B cell (primary cell): Measurements from ENCODE around the gene PGBD5. TPM values are rescaled to one million over a fixed set of nuclear protein-coding genes. Genes with fewer than 3 reads are reported as not detected.
A peak's percentile ranks its signal among the peaks of the same experiment; 100 is the strongest.

Source experiments
- ATAC-seq: fragments of 200-7000 bp; cut with Tn5 transposase; one replicate; pipeline ENCODE4 v1.10.0; 2021; ENCODE audit warnings: low read depth, mild to moderate bottlenecking, moderate number of reproducible peaks, moderate library complexity
- CTCF ChIA-PET: fragments of 350-600 bp; sonication (Branson Sonifier 250); formaldehyde crosslinking; loops from one replicate; lab custom pipeline; 2021; ENCODE audit warnings: antibody characterized with exemption, inconsistent platforms; lab: Charles Lee
- POLR2A ChIA-PET: fragments of 350-600 bp; sonication (Branson Sonifier 250); formaldehyde crosslinking; loops from one replicate; lab custom pipeline; 2021; ENCODE audit warnings: antibody characterized with exemption; lab: Charles Lee
- DNase-seq: peaks from one replicate; pipeline ENCODE4 v3.0.0; 2013
- H2AFZ ChIP-seq: 2 replicates; pipeline ENCODE4 v1.6.1; 2012; ENCODE audit warnings: mild to moderate bottlenecking, low read depth, low read length; ENCODE audit not compliant: insufficient read depth, poor library complexity, severe bottlenecking
- H3K27ac ChIP-seq, 2 donors: 1 replicate in 1 of 2; 2 replicates in 1 of 2; pipeline ENCODE4 v1.5.1; 2012 to 2013; ENCODE audit warnings: low read length in 2 of 2, mild to moderate bottlenecking in 2 of 2, moderate library complexity in 1 of 2
- H3K27me3 ChIP-seq, 4 experiments: fragments of 200-600 bp in 1 of 4; sonication (generic) in 1 of 4; replicated peaks in 1 of 4; 1 replicate in 2 of 4; 2 replicates in 2 of 4; pipeline versions ENCODE4 v1.6.1 to v1.7.0; 2013 to 2016; ENCODE audit warnings: low read length in 3 of 4, mild to moderate bottlenecking in 2 of 4, mixed read lengths in 1 of 4, moderate library complexity in 1 of 4; ENCODE audit not compliant: insufficient read depth in 4 of 4, control insufficient read depth in 3 of 4; ENCODE audit errors: control extremely low read depth in 1 of 4
- H3K36me3 ChIP-seq, 2 experiments: replicated peaks in 1 of 2; 1 replicate in 1 of 2; 2 replicates in 1 of 2; pipeline versions ENCODE4 v1.6.1 to v1.7.1; 2013; ENCODE audit warnings: low read length in 1 of 2; ENCODE audit not compliant: insufficient read depth in 2 of 2, control insufficient read depth in 1 of 2; ENCODE audit errors: control extremely low read depth in 1 of 2, extremely low read depth in 1 of 2
- H3K4me1 ChIP-seq, 2 donors: fragments of 200-600 bp in 1 of 2; sonication (generic) in 1 of 2; 1 replicate in 1 of 2; 2 replicates in 1 of 2; pipeline versions ENCODE4 v1.5.1 to v1.6.1; 2013 to 2017; ENCODE audit warnings: low read length in 2 of 2; ENCODE audit not compliant: control insufficient read depth in 2 of 2, insufficient read depth in 2 of 2
- H3K4me2 ChIP-seq: replicated peaks from 2 replicates; pipeline ENCODE3; 2012; ENCODE audit warnings: mild to moderate bottlenecking, low read depth, low read length; ENCODE audit not compliant: poor library complexity, severe bottlenecking
- H3K4me3 ChIP-seq, 5 experiments: fragments of 200-600 bp in 1 of 5; sonication (generic) in 1 of 5; 1 replicate in 3 of 5; 2 replicates in 2 of 5; pipeline versions ENCODE4 v1.5.1 to v1.7.0; 2011 to 2016; ENCODE audit warnings: low read length in 4 of 5, mild to moderate bottlenecking in 4 of 5, low read depth in 2 of 5, control low read depth in 1 of 5, moderate library complexity in 1 of 5; ENCODE audit not compliant: insufficient read depth in 1 of 5; ENCODE audit errors: control extremely low read depth in 1 of 5, extremely low read depth in 1 of 5
- H3K79me2 ChIP-seq: fragments of 200-600 bp; sonication (generic); one replicate; pipeline ENCODE4 v1.6.0; 2016; ENCODE audit warnings: low read length; ENCODE audit not compliant: control insufficient read depth, insufficient read depth
- H3K9ac ChIP-seq: fragments of 200-600 bp; sonication (generic); 2 replicates; pipeline ENCODE4 v1.6.1; 2017; ENCODE audit warnings: mild to moderate bottlenecking, low read length, moderate library complexity
- H3K9me3 ChIP-seq, 3 donors: one replicate each; pipeline versions ENCODE4 v1.6.1 to v1.7.1; 2013; ENCODE audit warnings: low read length in 2 of 3; ENCODE audit not compliant: control insufficient read depth in 2 of 3, insufficient read depth in 1 of 3; ENCODE audit errors: control extremely low read depth in 1 of 3
- H4K20me1 ChIP-seq: 2 replicates; pipeline ENCODE4 v1.6.0; 2012; ENCODE audit warnings: mild to moderate bottlenecking, low read length; ENCODE audit not compliant: insufficient read depth, control insufficient read depth, poor library complexity, severe bottlenecking
- H3K27ac Mint-ChIP-seq: one replicate; pipeline ENCODE4 v1.8.0; 2021; ENCODE audit warnings: mixed read lengths
- H3K27me3 Mint-ChIP-seq: one replicate; pipeline ENCODE4 v1.8.0; 2021; ENCODE audit warnings: mixed read lengths
- H3K4me1 Mint-ChIP-seq: one replicate; pipeline ENCODE4 v1.8.0; 2021; ENCODE audit warnings: mixed read lengths
- H3K4me3 Mint-ChIP-seq: one replicate; pipeline ENCODE4 v1.8.0; 2021; ENCODE audit warnings: mixed read lengths
- H3K9me3 Mint-ChIP-seq: one replicate; pipeline ENCODE4 v1.8.0; 2022; ENCODE audit warnings: mixed read lengths; ENCODE audit not compliant: insufficient read depth
- CTCF ChIP-seq: fragments of 200-600 bp; IDR thresholded peaks from one replicate; pipeline ENCODE4 v1.8.0; 2022; ENCODE audit warnings: antibody characterized with exemption, mild to moderate bottlenecking
- EZH2 ChIP-seq: IDR thresholded peaks from 2 replicates; pipeline ENCODE4 v1.6.1; 2012; ENCODE audit warnings: borderline replicate concordance, low read depth, mild to moderate bottlenecking, moderate library complexity, low read length; ENCODE audit not compliant: insufficient read depth, poor library complexity, severe bottlenecking
- WGBS: methylation state at CpG from one replicate; pipeline ENCODE4 v1.1.5; 2013; ENCODE audit warnings: missing lambda C conversion rate; ENCODE audit not compliant: insufficient coverage; 5-methylcytosine and 5-hydroxymethylcytosine counted together
- intact Hi-C: fragments of 100-400 bp; cut with micrococcal nuclease; formaldehyde crosslinking; loops from one replicate; pipeline ENCODE4 v1.10.0; 2022
- polyA plus RNA-seq: library from polyadenylated mRNA; depleted of rRNA; stranded (reverse); fragments of >200 nt; gene quantifications from 2 replicates; pipeline ENCODE4 v1.2.3, GENCODE V29; 2012
- total RNA-seq, 2 donors: library from RNA; stranded (reverse); fragments of 120-200 nt in 1 of 2; gene quantifications; 1 replicate in 1 of 2; 2 replicates in 1 of 2; pipeline versions ENCODE4 v1.2.3 to v1.2.4, GENCODE V29; 2013 to 2022

PGBD5 gene
- total and polyA plus RNA-seq, 2 donors (not counting 1 experiment from before 2014, with no cell fraction given), result 0.07 TPM; not detected in 1

- peak; percentile 7 for DNase-seq
- no peak overlapping the region for H3K27ac Mint-ChIP-seq
- ChIA-PET POLR2A (no interaction called here), CTCF (no interaction called here)
- intact Hi-C loops, result no loop called here
- no peaks in the 10 kb centered on the region for H3K79me2 ChIP-seq
- no peak overlapping the region for H2AFZ ChIP-seq
- peaks cover 31% of the 10 kb centered on the region for H3K27me3 Mint-ChIP-seq
- no peak for ATAC-seq
- peaks cover 0 to 5% (median 0%) of the 10 kb centered on the region in 4 experiments for H3K27me3 ChIP-seq
- no peak overlapping the region for H3K4me3 Mint-ChIP-seq
- no peak overlapping the region for H3K27ac ChIP-seq
- peaks cover 0 to 8% of the 10 kb centered on the region in 2 donors for H3K4me1 ChIP-seq
- no CpG with 5 or more reads among the region's 1 CpG for WGBS
- H3K4me2 ChIP-seq, result no peak overlapping the region
- no peaks in the 10 kb centered on the region for H3K9me3 ChIP-seq
- no peaks in the 10 kb centered on the region for H4K20me1 ChIP-seq
- H3K9me3 Mint-ChIP-seq, result no peaks in the 10 kb centered on the region
- no peak overlapping the region for H3K9ac ChIP-seq
- no peaks in the 10 kb centered on the region for H3K36me3 ChIP-seq
- peaks cover 7% of the 10 kb centered on the region for H3K4me1 Mint-ChIP-seq
- H3K4me3 ChIP-seq, result no peak overlapping the region
- TF ChIP-seq EZH2 (no peak), CTCF (no peak)
These were observed 32.4 kb upstream of the PGBD5 start for GRCh38 chr1:230458509-230458908.

GRCh38 chr1:230456478-230456877, 30.3 kb upstream of the PGBD5 start:
- Mint-ChIP-seq H3K9me3 (no peaks in the 10 kb centered on the region), H3K4me3 (no peak overlapping the region), H3K27me3 (peaks cover 30% of the 10 kb centered on the region), H3K27ac (no peak overlapping the region), H3K4me1 (peaks cover 7% of the 10 kb centered on the region)
- ChIA-PET CTCF (interaction anchor here (1.6 kb wide), 1 partner anchor 9 kb away, joined by 3 read pairs; no protein-coding TSS in a partner anchor), POLR2A (no interaction called here)
- ATAC-seq, result no peak
- no peaks in the 10 kb centered on the region for H3K36me3 ChIP-seq
- no peak for DNase-seq
- no peak overlapping the region for H3K4me2 ChIP-seq
- no peak for TF ChIP-seq CTCF
- no peak for TF ChIP-seq EZH2
- H3K9me3 ChIP-seq, result no peaks in the 10 kb centered on the region
- no peak overlapping the region for H3K4me3 ChIP-seq
- no peaks in the 10 kb centered on the region for H3K79me2 ChIP-seq
- no peak overlapping the region for H2AFZ ChIP-seq
- WGBS, result 86% methylated on average over 7 of the region's 9 CpGs
- H3K27ac ChIP-seq, result no peak overlapping the region
- peaks cover 0 to 5% (median 0%) of the 10 kb centered on the region in 4 experiments for H3K27me3 ChIP-seq
- H3K4me1 ChIP-seq, result peaks cover 0 to 11% of the 10 kb centered on the region in 2 donors
- intact Hi-C loops, result no loop called here
- no peaks in the 10 kb centered on the region for H4K20me1 ChIP-seq
- H3K9ac ChIP-seq, result no peak overlapping the region
